ENCODE results near the gene P2RY6.

DNA sequence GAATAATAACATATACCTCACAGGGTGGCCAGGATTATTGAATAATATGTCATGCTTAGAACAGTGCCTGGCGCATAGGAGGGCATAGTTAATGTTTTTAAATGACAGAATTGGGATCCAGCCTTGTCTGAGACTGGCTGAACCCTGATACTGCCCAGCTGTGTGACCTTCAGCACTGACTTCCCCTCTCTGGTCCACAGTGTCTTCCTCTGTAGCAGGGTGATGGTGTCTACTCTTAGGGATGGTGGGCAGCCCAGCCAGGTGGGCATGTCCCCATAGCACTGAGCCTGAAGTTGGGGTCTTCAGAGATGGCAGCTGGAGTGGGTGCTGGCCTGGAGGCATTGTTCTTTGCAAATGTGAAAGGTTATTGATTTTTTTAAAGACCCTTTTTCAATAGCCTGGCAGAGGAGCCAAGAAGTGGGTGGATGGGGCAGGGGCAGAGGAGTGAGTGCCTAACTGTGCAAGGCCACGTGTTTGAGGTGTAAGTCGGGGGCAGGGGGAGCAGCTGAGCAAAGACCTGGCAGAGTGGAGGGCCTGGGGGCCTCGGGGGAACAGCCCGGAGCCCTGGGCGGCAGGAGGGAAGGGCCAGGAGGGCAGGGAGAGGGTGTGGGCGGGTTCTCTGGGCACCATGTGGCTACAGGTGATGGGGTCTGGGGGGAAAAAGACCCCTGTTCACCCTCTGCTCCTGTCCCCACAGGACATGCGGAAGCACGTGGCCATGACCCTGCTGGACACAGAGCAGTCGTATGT, 74.2 kb downstream of the P2RY6 start:
- TF ChIP-seq POLR2A (IDR thresholded peaks at IDR 0.05; ENCODE audit: extremely low read depth, insufficient read length) (no peak), MYC (IDR thresholded peaks at IDR 0.05; ENCODE audit: low read depth, low read length) (no peak)
- TF ChIP-seq, protein P1, sequence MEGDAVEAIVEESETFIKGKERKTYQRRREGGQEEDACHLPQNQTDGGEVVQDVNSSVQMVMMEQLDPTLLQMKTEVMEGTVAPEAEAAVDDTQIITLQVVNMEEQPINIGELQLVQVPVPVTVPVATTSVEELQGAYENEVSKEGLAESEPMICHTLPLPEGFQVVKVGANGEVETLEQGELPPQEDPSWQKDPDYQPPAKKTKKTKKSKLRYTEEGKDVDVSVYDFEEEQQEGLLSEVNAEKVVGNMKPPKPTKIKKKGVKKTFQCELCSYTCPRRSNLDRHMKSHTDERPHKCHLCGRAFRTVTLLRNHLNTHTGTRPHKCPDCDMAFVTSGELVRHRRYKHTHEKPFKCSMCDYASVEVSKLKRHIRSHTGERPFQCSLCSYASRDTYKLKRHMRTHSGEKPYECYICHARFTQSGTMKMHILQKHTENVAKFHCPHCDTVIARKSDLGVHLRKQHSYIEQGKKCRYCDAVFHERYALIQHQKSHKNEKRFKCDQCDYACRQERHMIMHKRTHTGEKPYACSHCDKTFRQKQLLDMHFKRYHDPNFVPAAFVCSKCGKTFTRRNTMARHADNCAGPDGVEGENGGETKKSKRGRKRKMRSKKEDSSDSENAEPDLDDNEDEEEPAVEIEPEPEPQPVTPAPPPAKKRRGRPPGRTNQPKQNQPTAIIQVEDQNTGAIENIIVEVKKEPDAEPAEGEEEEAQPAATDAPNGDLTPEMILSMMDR (IDR thresholded peaks at IDR 0.05; ENCODE audit: low read depth, low read length), result no peak
